K562 (cell line): Measurements from ENCODE around the gene ZNF548. TPM values are rescaled to one million over a fixed set of nuclear protein-coding genes. Genes with fewer than 3 reads are reported as not detected.

Source experiments
- ATAC-seq: fragments of 200-7000 bp; cut with Tn5 transposase; 3 replicates; pipeline ENCODE4 v1.9.1; 2020; ENCODE audit warnings: moderate library complexity
- BruUV-seq: library from RNA; stranded (reverse); fragments of 400-500 nt; replicated peaks from 2 replicates; lab custom pipeline; 2021; lab: Mats Ljungman, UMichigan
- CTCF ChIA-PET: fragments of 300-600 bp; formaldehyde crosslinking; extraction: SDS; loops from one replicate; lab custom pipeline; 2021; ENCODE audit warnings: low intra/inter-chr PET ratio; lab: Yijun Ruan, JAX
- POLR2A ChIA-PET: fragments of 300-600, 350-650 bp; sonication (Branson Sonifier 250); formaldehyde crosslinking; extraction: SDS; loops from one replicate; lab custom pipeline; 2021; ENCODE audit warnings: antibody characterized with exemption, inconsistent platforms; lab: Yijun Ruan, JAX
- DNase-seq, 4 experiments: peaks; one replicate each; pipeline versions ENCODE4 v3.0.0 to v3.0.0-alpha.2; 2011 to 2018; ENCODE audit warnings: low spot score in 3 of 4, mixed read lengths in 3 of 4; ENCODE audit errors: extremely low read depth in 1 of 4
- FAIRE-seq: peaks from 2 replicates; lab custom pipeline; 2011; peaks lifted over from hg19 to GRCh38; lab: Jason Lieb, UNC
- H2AFZ ChIP-seq: 2 replicates; pipeline ENCODE4 v1.6.0; 2011; ENCODE audit warnings: low read depth, low read length, control low read depth, inconsistent platforms
- H3K27ac ChIP-seq: fragments of 200-600 bp; 3 replicates; pipeline ENCODE4 v1.8.0; 2011; ENCODE audit warnings: low read depth, mild to moderate bottlenecking, control low read depth, inconsistent platforms, low read length, moderate library complexity, mixed read lengths; ENCODE audit errors: extremely low read depth
- H3K27me3 ChIP-seq, 2 experiments: fragments of 300-600 bp in 1 of 2; 2 replicates in 1 of 2; 3 replicates in 1 of 2; pipeline versions ENCODE4 v1.6.0 to v1.8.0; 2011; ENCODE audit warnings: inconsistent platforms in 2 of 2, low read length in 2 of 2, mild to moderate bottlenecking in 1 of 2, mixed read lengths in 1 of 2, moderate library complexity in 1 of 2; ENCODE audit not compliant: control insufficient read depth in 2 of 2, insufficient read depth in 2 of 2
- H3K36me3 ChIP-seq: fragments of 300-600 bp; 3 replicates; pipeline ENCODE4 v1.8.0; 2011; ENCODE audit warnings: mild to moderate bottlenecking, low read length, inconsistent platforms; ENCODE audit not compliant: control insufficient read depth, insufficient read depth
- H3K4me1 ChIP-seq, 2 experiments: fragments of 200-600 bp in 1 of 2; replicated peaks in 1 of 2; 2 replicates in 1 of 2; 3 replicates in 1 of 2; pipeline versions ENCODE4 v1.5.1 to v1.8.0; 2011; ENCODE audit warnings: inconsistent platforms in 2 of 2, low read length in 2 of 2, mild to moderate bottlenecking in 1 of 2, mixed read lengths in 1 of 2, moderate library complexity in 1 of 2; ENCODE audit not compliant: control insufficient read depth in 2 of 2, insufficient read depth in 2 of 2
- H3K4me2 ChIP-seq: 2 replicates; pipeline ENCODE4 v1.6.1; 2011; ENCODE audit warnings: low read length, control low read depth, inconsistent platforms, mixed read lengths; ENCODE audit not compliant: insufficient read depth
- H3K4me3 ChIP-seq: fragments of 200-600 bp; sonication (generic), shearing (Covaris generic); 2 replicates; pipeline ENCODE4 v1.5.1; 2016; ENCODE audit warnings: control low read depth, inconsistent platforms
- H3K79me2 ChIP-seq: fragments of 200-600 bp; 3 replicates; pipeline ENCODE4 v1.8.0; 2011; ENCODE audit warnings: low read length, inconsistent platforms; ENCODE audit not compliant: control insufficient read depth, insufficient read depth
- H3K9ac ChIP-seq, 2 experiments: 2 replicates each; pipeline versions ENCODE4 v1.6.0 to v1.6.1; 2011; ENCODE audit warnings: low read depth in 2 of 2, low read length in 2 of 2, control low read depth in 1 of 2, inconsistent platforms in 1 of 2, mild to moderate bottlenecking in 1 of 2, mixed read lengths in 1 of 2; ENCODE audit not compliant: insufficient read depth in 1 of 2
- H3K9me1 ChIP-seq: one replicate; pipeline ENCODE4 v1.6.0; 2011; ENCODE audit warnings: inconsistent platforms, mild to moderate bottlenecking, low read length, moderate library complexity; ENCODE audit not compliant: control insufficient read depth, insufficient read depth
- H3K9me3 ChIP-seq: replicated peaks from 2 replicates; pipeline ENCODE4 v1.5.1; 2011; ENCODE audit warnings: low read depth, low read length, inconsistent platforms; ENCODE audit not compliant: control insufficient read depth, insufficient read depth
- H4K20me1 ChIP-seq: replicated peaks from 2 replicates; pipeline ENCODE4 v1.6.1; 2011; ENCODE audit warnings: low read length, inconsistent platforms, mixed read lengths; ENCODE audit not compliant: control insufficient read depth, insufficient read depth
- NFIC ChIP-seq: fragments of 450-650 bp; IDR thresholded peaks from 2 replicates; pipeline ENCODE4 v1.6.1; 2017; ENCODE audit warnings: mild to moderate bottlenecking, inconsistent platforms
- NFIX ChIP-seq: fragments of 250-450 bp; sonication (Bioruptor Pico); IDR thresholded peaks from 2 replicates; pipeline ENCODE4 v1.4.0; 2020; ENCODE audit warnings: low read depth, mild to moderate bottlenecking, moderate library complexity
- WGBS: fragments of 100-300 bp; shearing (Covaris generic); methylation state at CpG from one replicate; pipeline ENCODE4 v1.1.6; 2016; ENCODE audit warnings: low coverage, mixed read lengths; ENCODE audit not compliant: insufficient coverage; ENCODE audit errors: missing lambda C conversion rate; 5-methylcytosine and 5-hydroxymethylcytosine counted together
- in situ Hi-C: fragments of 300-500 bp; cut with MboI; formaldehyde crosslinking; loops from 4 replicates; pipeline ENCODE4 v1.15.0; 2018; ENCODE audit warnings: inconsistent platforms, mixed read lengths
- intact Hi-C: fragments of 100-400 bp; cut with micrococcal nuclease; formaldehyde crosslinking; loops from 2 replicates; pipeline ENCODE4 v1.14.2; 2022
- polyA plus RNA-seq, 8 experiments: library from polyadenylated mRNA; depleted of rRNA in 4 of 8; stranded (reverse) in 5 of 8; unstranded in 3 of 8; fragments of >200 nt; fragmentation: Nextera tagmentation in 2 of 8; fragmentation: Illumina TruSeq in 1 of 8; extraction: Ambion mirVana in 2 of 8; extraction: Trizol in 1 of 8; gene quantifications; 2 replicates each; pipeline versions ENCODE4 v1.2.1 to v1.2.3, GENCODE V29; 2011 to 2014; ENCODE audit warnings: inconsistent platforms in 1 of 8, missing spikeins in 1 of 8
- total RNA-seq, 7 experiments: library from RNA; depleted of rRNA in 6 of 7; stranded (reverse); fragments of >200 nt in 6 of 7; fragmentation: Illumina TruSeq in 2 of 7; extraction: Trizol in 2 of 7; gene quantifications; 2 replicates each; pipeline versions ENCODE4 v1.2.1 to v1.2.3, GENCODE V29; 2011 to 2021; ENCODE audit warnings: low replicate concordance in 1 of 7
- TF ChIP-seq, protein P1 (sequence below): fragments of 250-450 bp; sonication (Bioruptor Pico); IDR thresholded peaks from 2 replicates; pipeline ENCODE4 v1.5.0; 2022; ENCODE audit warnings: mild to moderate bottlenecking

Gene ZNF548
- total and polyA plus RNA-seq, 9 of the 15 experiments (the other 6 are each of a cell fraction or from before 2014, with no cell fraction given): 1.5 to 8.7 (median 4.5) TPM

DNA sequence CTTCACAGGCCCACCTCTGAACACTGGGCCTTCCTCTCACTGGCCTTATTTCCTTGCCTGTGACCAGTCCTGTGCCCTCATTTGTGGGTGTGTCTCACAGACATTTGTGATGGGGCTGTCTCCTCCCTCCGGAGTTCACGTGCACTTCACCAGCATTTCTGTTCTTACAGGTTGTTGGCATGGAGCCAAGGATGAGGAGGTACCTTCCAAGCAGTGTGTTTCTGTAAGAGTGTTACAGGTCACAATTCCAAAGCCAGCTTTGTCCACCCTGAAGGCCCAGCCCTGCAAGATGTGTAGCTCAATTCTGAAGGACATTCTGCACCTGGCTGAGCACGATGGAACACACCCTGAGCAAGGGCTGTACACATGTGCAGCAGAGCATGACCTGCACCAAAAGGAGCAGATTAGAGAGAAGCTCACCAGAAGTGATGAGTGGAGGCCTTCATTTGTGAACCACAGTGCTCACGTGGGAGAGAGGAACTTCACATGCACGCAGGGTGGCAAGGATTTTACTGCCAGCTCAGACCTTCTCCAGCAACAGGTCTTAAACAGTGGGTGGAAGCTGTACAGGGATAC lies 53.6 kb downstream of the ZNF548 start:
- H3K36me3 ChIP-seq: peaks cover 37% of the 10 kb centered on the region
- H3K9ac ChIP-seq: no peak overlapping the region
- TF ChIP-seq NFIX (CRISPR knock-in tag) (peak; percentile 86), NFIC (peak; percentile 97)
- TF ChIP-seq, protein P1, sequence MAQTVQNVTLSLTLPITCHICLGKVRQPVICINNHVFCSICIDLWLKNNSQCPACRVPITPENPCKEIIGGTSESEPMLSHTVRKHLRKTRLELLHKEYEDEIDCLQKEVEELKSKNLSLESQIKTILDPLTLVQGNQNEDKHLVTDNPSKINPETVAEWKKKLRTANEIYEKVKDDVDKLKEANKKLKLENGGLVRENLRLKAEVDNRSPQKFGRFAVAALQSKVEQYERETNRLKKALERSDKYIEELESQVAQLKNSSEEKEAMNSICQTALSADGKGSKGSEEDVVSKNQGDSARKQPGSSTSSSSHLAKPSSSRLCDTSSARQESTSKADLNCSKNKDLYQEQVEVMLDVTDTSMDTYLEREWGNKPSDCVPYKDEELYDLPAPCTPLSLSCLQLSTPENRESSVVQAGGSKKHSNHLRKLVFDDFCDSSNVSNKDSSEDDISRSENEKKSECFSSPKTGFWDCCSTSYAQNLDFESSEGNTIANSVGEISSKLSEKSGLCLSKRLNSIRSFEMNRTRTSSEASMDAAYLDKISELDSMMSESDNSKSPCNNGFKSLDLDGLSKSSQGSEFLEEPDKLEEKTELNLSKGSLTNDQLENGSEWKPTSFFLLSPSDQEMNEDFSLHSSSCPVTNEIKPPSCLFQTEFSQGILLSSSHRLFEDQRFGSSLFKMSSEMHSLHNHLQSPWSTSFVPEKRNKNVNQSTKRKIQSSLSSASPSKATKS (CRISPR knock-in tag): no peak
- 66% methylated on average over 5 of the region's 5 CpGs for WGBS
- ATAC-seq (no peak), DNase-seq (no peak), FAIRE-seq (no peak)
- H3K4me3 ChIP-seq: no peak overlapping the region
- H2AFZ ChIP-seq: no peak overlapping the region
- intact Hi-C loops (no loop called here), in situ Hi-C loops (no loop called here)
- H3K4me1 ChIP-seq: no peaks in the 10 kb centered on the region; a peak in 1 of 5 replicates
- ChIA-PET CTCF (no interaction called here), POLR2A (interaction anchor here (0.5 kb wide), 1 partner anchor 32 kb away, joined by 3 read pairs; no protein-coding TSS in a partner anchor)
- no TSS peak for BruUV-seq
- no peak overlapping the region for H3K4me2 ChIP-seq
- no peak overlapping the region for H3K27ac ChIP-seq
- no peaks in the 10 kb centered on the region for H3K9me1 ChIP-seq
- H3K79me2 ChIP-seq: peaks cover 36% of the 10 kb centered on the region
- peaks cover 9% of the 10 kb centered on the region for H3K9me3 ChIP-seq
- no peaks in the 10 kb centered on the region for H4K20me1 ChIP-seq
- H3K27me3 ChIP-seq: no peaks in the 10 kb centered on the region
